GM12892 (cell line): ENCODE results near the gene URAD.

Experiments
- POLR2A ChIP-seq: IDR thresholded peaks from 2 replicates; pipeline ENCODE4 v1.6.1; 2011; ENCODE audit warnings: low read depth, low read length, control low read depth
- POLR2AphosphoS5 ChIP-seq: IDR thresholded peaks from 2 replicates; pipeline ENCODE4 v1.6.1; 2011; ENCODE audit warnings: low read depth, low read length, control low read depth
- TAF1 ChIP-seq: IDR thresholded peaks from 2 replicates; pipeline ENCODE4 v1.6.1; 2011; ENCODE audit warnings: low read depth, mild to moderate bottlenecking, control low read depth, low read length, borderline replicate concordance

DNA sequence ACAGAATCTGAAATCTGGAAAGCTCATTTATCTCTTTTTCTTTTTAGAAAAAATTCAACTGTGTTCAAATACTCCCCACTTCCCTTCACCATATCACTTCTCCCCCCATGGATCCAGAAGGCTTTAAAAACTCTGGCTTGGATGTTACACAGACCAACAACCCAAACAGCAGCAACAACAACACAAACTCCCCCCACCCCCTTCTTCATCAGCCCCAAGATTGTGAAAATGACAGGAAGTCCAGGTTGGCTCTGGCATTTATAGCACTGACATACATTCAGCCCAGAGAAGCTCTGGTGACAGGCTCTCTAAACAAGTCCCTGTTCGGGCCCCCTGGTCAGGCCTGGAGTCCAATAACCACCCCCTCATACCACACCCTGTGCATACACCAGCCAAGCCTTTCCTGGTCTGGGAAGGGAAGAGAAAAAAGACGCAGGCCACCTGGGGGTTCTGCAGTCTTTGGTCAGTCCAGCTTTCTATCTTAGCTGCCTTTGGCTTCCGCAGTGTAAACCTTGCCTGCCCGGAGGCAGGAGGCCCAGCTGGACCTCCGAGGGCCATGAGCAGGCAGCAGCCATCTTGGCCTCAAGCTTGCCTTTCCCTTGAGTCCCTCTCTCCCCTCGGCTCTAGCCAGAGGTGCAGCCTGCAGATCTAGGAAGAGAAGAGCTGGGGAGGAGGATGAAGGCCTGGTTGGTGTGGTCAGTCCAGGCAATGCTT, 26.2 kb downstream of the URAD start:
- TF ChIP-seq POLR2AphosphoS5 (no peak), POLR2A (no peak), TAF1 (no peak)
